HEK293 (cell line): ENCODE data around the gene LDLRAD4.

ENCODE experiments used
- CTCF ChIA-PET: fragments of 350-600 bp; formaldehyde crosslinking; extraction: SDS; loops from one replicate; lab custom pipeline; 2021; ENCODE audit warnings: antibody characterized with exemption; lab: Yijun Ruan, JAX
- POLR2A ChIA-PET: fragments of 300-600 bp; formaldehyde crosslinking; extraction: SDS; loops from one replicate; lab custom pipeline; 2020; ENCODE audit warnings: antibody characterized with exemption, inconsistent platforms; lab: Yijun Ruan, JAX
- H3K27ac ChIP-seq: fragments of 200-500 bp; sonication (Bioruptor generic); 2 replicates; pipeline ENCODE4 v1.5.1; 2014; ENCODE audit warnings: low read depth, low read length, control low read depth, inconsistent platforms; ENCODE audit errors: extremely low read depth
- H3K36me3 ChIP-seq, 2 experiments: fragments of 200-500 bp in 1 of 2; sonication (Bioruptor generic) in 1 of 2; 1 replicate in 1 of 2; 2 replicates in 1 of 2; pipeline ENCODE4 v1.5.1; 2014 to 2017; ENCODE audit warnings: inconsistent platforms in 2 of 2, low read length in 2 of 2; ENCODE audit not compliant: control insufficient read depth in 2 of 2, insufficient read depth in 1 of 2
- H3K4me1 ChIP-seq: fragments of 200-500 bp; sonication (Bioruptor generic); 2 replicates; pipeline ENCODE4 v1.5.1; 2014; ENCODE audit warnings: mild to moderate bottlenecking, low read length, inconsistent platforms; ENCODE audit not compliant: control insufficient read depth, insufficient read depth
- H3K4me3 ChIP-seq: 2 replicates; pipeline ENCODE4 v1.5.1; 2011; ENCODE audit warnings: low read depth, mild to moderate bottlenecking, control low read depth, low read length, moderate library complexity
- H3K9me3 ChIP-seq: fragments of 200-500 bp; sonication (Bioruptor generic); 2 replicates; pipeline ENCODE4 v1.5.1; 2014; ENCODE audit warnings: low read depth, low read length, inconsistent platforms; ENCODE audit not compliant: control insufficient read depth, insufficient read depth
- KLF16 ChIP-seq: fragments of 450-650 bp; formaldehyde crosslinking; IDR thresholded peaks from 2 replicates; pipeline ENCODE4 v1.5.1; 2017; ENCODE audit warnings: missing biosample characterization, missing genetic modification characterization
- OVOL3 ChIP-seq: fragments of 450-650 bp; formaldehyde crosslinking; IDR thresholded peaks from 2 replicates; pipeline ENCODE4 v1.5.1; 2016; ENCODE audit warnings: missing biosample characterization, missing genetic modification characterization
- PRDM10 ChIP-seq: fragments of 450-650 bp; formaldehyde crosslinking; IDR thresholded peaks from 2 replicates; pipeline ENCODE4 v1.5.1; 2016; ENCODE audit warnings: missing biosample characterization, missing genetic modification characterization
- ZBTB7A ChIP-seq: fragments of 450-650 bp; formaldehyde crosslinking; IDR thresholded peaks from 2 replicates; pipeline ENCODE4 v1.5.1; 2016; ENCODE audit warnings: low read depth, missing biosample characterization, missing genetic modification characterization
- ZFP41 ChIP-seq: fragments of 450-650 bp; formaldehyde crosslinking; IDR thresholded peaks from 2 replicates; pipeline ENCODE4 v1.5.1; 2016; ENCODE audit warnings: missing biosample characterization, missing genetic modification characterization, borderline replicate concordance
- ZNF112 ChIP-seq: fragments of 450-650 bp; formaldehyde crosslinking; IDR thresholded peaks from 2 replicates; pipeline ENCODE4 v1.5.0; 2017; ENCODE audit warnings: missing biosample characterization, missing genetic modification characterization
- ZNF140 ChIP-seq: fragments of 450-650 bp; formaldehyde crosslinking; IDR thresholded peaks from 2 replicates; pipeline ENCODE4 v1.5.1; 2016; ENCODE audit warnings: missing biosample characterization, missing genetic modification characterization
- ZNF16 ChIP-seq: fragments of 450-650 bp; formaldehyde crosslinking; IDR thresholded peaks from 2 replicates; pipeline ENCODE4 v1.5.1; 2016; ENCODE audit warnings: low read depth, missing biosample characterization, missing genetic modification characterization
- ZNF174 ChIP-seq: fragments of 450-650 bp; formaldehyde crosslinking; IDR thresholded peaks from 2 replicates; pipeline ENCODE4 v1.5.0; 2017; ENCODE audit warnings: missing biosample characterization, mild to moderate bottlenecking, missing genetic modification characterization
- ZNF24 ChIP-seq: fragments of 450-650 bp; formaldehyde crosslinking; IDR thresholded peaks from 2 replicates; pipeline ENCODE4 v1.5.1; 2016; ENCODE audit warnings: missing biosample characterization, missing genetic modification characterization
- ZNF324 ChIP-seq: fragments of 450-650 bp; formaldehyde crosslinking; IDR thresholded peaks from 2 replicates; pipeline ENCODE4 v1.5.1; 2016; ENCODE audit warnings: missing biosample characterization, missing genetic modification characterization
- ZNF48 ChIP-seq: fragments of 450-650 bp; formaldehyde crosslinking; IDR thresholded peaks from 2 replicates; pipeline ENCODE4 v1.5.1; 2016; ENCODE audit warnings: missing biosample characterization, missing genetic modification characterization
- ZNF510 ChIP-seq: fragments of 450-650 bp; formaldehyde crosslinking; IDR thresholded peaks from 2 replicates; pipeline ENCODE4 v1.5.1; 2018; ENCODE audit warnings: mild to moderate bottlenecking, missing genetic modification characterization, missing biosample characterization; ENCODE audit not compliant: insufficient replicate concordance
- ZNF560 ChIP-seq: fragments of 450-650 bp; formaldehyde crosslinking; IDR thresholded peaks from 2 replicates; pipeline ENCODE4 v1.5.1; 2017; ENCODE audit warnings: missing biosample characterization, missing genetic modification characterization, borderline replicate concordance
- ZNF596 ChIP-seq: fragments of 450-650 bp; IDR thresholded peaks from 2 replicates; pipeline ENCODE4 v1.5.0; 2018; ENCODE audit warnings: missing biosample characterization, mild to moderate bottlenecking, missing genetic modification characterization, moderate library complexity
- ZNF776 ChIP-seq: fragments of 450-650 bp; formaldehyde crosslinking; IDR thresholded peaks from 2 replicates; pipeline ENCODE4 v1.5.0; 2017; ENCODE audit warnings: missing biosample characterization, missing genetic modification characterization, borderline replicate concordance
- ZXDB ChIP-seq: fragments of 450-650 bp; formaldehyde crosslinking; IDR thresholded peaks from 2 replicates; pipeline ENCODE4 v1.5.1; 2016; ENCODE audit warnings: missing biosample characterization, missing genetic modification characterization
- TF ChIP-seq, protein P1 (sequence below): fragments of 450-650 bp; formaldehyde crosslinking; conservative IDR thresholded peaks from 2 replicates; pipeline ENCODE4 v1.5.1; 2016; ENCODE audit warnings: low read depth, missing biosample characterization, missing genetic modification characterization
- TF ChIP-seq, protein P2 (sequence below): fragments of 450-650 bp; formaldehyde crosslinking; IDR thresholded peaks from 2 replicates; pipeline ENCODE4 v1.5.1; 2017; ENCODE audit warnings: missing biosample characterization, missing genetic modification characterization
- TF ChIP-seq, protein P3 (sequence below): fragments of 450-650 bp; formaldehyde crosslinking; IDR thresholded peaks from 2 replicates; pipeline ENCODE4 v1.5.1; 2016; ENCODE audit warnings: missing biosample characterization, missing genetic modification characterization
- TF ChIP-seq, protein P4 (sequence below): fragments of 450-650 bp; formaldehyde crosslinking; IDR thresholded peaks from 2 replicates; pipeline ENCODE4 v1.5.1; 2017; ENCODE audit warnings: missing biosample characterization, missing genetic modification characterization

Gene LDLRAD4

GRCh38 chr18:13531681-13532325 is 313.2 kb downstream of the LDLRAD4 start (continued):
- TF ChIP-seq, protein P1, sequence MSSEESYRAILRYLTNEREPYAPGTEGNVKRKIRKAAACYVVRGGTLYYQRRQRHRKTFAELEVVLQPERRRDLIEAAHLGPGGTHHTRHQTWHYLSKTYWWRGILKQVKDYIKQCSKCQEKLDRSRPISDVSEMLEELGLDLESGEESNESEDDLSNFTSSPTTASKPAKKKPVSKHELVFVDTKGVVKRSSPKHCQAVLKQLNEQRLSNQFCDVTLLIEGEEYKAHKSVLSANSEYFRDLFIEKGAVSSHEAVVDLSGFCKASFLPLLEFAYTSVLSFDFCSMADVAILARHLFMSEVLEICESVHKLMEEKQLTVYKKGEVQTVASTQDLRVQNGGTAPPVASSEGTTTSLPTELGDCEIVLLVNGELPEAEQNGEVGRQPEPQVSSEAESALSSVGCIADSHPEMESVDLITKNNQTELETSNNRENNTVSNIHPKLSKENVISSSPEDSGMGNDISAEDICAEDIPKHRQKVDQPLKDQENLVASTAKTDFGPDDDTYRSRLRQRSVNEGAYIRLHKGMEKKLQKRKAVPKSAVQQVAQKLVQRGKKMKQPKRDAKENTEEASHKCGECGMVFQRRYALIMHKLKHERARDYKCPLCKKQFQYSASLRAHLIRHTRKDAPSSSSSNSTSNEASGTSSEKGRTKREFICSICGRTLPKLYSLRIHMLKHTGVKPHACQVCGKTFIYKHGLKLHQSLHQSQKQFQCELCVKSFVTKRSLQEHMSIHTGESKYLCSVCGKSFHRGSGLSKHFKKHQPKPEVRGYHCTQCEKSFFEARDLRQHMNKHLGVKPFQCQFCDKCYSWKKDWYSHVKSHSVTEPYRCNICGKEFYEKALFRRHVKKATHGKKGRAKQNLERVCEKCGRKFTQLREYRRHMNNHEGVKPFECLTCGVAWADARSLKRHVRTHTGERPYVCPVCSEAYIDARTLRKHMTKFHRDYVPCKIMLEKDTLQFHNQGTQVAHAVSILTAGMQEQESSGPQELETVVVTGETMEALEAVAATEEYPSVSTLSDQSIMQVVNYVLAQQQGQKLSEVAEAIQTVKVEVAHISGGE (tag by site-specific recombination), result no peak
- TF ChIP-seq ZNF560 (no peak), ZNF324 (tag by site-specific recombination) (no peak), OVOL3 (no peak), ZNF776 (tag by site-specific recombination) (no peak)
- TF ChIP-seq, all 188 proteins: peak for 0

DNA sequence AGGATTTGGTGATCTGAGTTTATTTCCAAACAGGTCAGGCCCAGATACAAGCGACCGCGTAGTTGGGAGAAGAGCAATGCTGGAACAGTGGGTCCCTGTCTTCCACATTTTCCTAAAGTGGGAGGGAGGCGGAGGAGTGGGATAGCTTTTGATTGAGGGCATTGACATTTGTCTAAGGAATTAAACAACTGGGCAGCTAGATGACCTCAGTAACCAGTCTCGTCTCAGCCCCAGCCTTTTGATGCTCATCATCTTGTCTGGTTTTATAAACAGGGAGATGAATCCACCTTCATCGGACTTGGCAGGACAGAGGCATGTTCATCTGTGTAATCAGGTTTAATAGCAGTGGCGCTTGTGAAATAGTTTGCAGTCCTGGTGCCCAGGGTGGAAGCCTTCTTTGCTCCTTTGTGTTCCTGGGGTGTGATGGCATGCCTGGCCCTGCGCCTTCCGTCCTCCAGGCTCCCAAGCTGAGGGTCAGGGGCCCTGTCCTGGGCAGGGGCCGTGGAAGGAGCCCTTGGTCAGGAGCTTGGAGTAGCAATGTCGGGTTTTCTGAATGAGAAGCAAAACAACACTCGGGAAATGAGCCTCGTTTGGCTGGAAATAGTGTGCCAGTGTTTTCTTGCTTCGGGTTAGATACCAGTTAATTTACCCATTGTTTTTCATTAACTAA is 314.0 kb downstream of the LDLRAD4 start:
- Histone ChIP-seq H3K27ac (no peak overlapping the region), H3K4me1 (peaks cover 6% of the 10 kb centered on the region), H3K4me3 (no peak overlapping the region), H3K9me3 (no peaks in the 10 kb centered on the region), H3K36me3 (no peaks in the 10 kb centered on the region)
- CTCF ChIA-PET, result no interaction called here
- TF ChIP-seq ZNF510, result no peak
- TF ChIP-seq ZNF596, result no peak
- no peak for TF ChIP-seq ZNF48 (tag by site-specific recombination)
- TF ChIP-seq ZNF140 (tag by site-specific recombination), result no peak
- POLR2A ChIA-PET, result no interaction called here

DNA sequence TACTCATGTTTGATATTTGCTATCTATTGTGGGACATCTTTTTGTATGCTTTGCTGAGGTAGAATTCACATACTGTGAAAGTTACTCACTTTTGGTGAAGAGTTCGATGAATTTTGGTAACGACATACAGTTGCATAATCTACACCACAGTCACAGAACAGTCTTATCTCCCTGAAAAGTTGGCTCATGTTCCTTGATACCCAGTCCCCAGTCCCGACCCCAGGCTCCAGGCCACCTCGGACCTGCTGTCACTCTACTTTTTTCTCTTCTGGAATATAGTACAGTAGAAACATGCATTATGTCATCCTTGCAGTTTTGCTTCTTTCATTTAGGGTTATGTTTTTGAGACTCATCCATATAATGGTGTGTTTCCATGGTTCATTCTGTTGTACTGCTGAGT is 316.1 kb downstream of the LDLRAD4 start:
- H3K27ac ChIP-seq, result no peak overlapping the region
- no peak overlapping the region for H3K4me3 ChIP-seq
- peaks cover 19% of the 10 kb centered on the region for H3K4me1 ChIP-seq
- CTCF ChIA-PET, result no interaction called here
- POLR2A ChIA-PET, result no interaction called here
- H3K36me3 ChIP-seq, result no peaks in the 10 kb centered on the region
- no peaks in the 10 kb centered on the region for H3K9me3 ChIP-seq
- TF ChIP-seq ZNF174 (tag by site-specific recombination) (no peak), KLF16 (tag by site-specific recombination) (no peak), ZXDB (tag by site-specific recombination) (no peak), ZFP41 (no peak), PRDM10 (tag by site-specific recombination) (no peak), ZBTB7A (tag by site-specific recombination) (no peak), ZNF112 (tag by site-specific recombination) (no peak), ZNF16 (no peak), ZNF24 (tag by site-specific recombination) (no peak)
- TF ChIP-seq, protein P2, sequence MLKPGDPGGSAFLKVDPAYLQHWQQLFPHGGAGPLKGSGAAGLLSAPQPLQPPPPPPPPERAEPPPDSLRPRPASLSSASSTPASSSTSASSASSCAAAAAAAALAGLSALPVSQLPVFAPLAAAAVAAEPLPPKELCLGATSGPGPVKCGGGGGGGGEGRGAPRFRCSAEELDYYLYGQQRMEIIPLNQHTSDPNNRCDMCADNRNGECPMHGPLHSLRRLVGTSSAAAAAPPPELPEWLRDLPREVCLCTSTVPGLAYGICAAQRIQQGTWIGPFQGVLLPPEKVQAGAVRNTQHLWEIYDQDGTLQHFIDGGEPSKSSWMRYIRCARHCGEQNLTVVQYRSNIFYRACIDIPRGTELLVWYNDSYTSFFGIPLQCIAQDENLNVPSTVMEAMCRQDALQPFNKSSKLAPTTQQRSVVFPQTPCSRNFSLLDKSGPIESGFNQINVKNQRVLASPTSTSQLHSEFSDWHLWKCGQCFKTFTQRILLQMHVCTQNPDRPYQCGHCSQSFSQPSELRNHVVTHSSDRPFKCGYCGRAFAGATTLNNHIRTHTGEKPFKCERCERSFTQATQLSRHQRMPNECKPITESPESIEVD, result no peak
- TF ChIP-seq, protein P3, sequence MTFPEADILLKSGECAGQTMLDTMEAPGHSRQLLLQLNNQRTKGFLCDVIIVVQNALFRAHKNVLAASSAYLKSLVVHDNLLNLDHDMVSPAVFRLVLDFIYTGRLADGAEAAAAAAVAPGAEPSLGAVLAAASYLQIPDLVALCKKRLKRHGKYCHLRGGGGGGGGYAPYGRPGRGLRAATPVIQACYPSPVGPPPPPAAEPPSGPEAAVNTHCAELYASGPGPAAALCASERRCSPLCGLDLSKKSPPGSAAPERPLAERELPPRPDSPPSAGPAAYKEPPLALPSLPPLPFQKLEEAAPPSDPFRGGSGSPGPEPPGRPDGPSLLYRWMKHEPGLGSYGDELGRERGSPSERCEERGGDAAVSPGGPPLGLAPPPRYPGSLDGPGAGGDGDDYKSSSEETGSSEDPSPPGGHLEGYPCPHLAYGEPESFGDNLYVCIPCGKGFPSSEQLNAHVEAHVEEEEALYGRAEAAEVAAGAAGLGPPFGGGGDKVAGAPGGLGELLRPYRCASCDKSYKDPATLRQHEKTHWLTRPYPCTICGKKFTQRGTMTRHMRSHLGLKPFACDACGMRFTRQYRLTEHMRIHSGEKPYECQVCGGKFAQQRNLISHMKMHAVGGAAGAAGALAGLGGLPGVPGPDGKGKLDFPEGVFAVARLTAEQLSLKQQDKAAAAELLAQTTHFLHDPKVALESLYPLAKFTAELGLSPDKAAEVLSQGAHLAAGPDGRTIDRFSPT (tag by site-specific recombination), result no peak
- TF ChIP-seq, protein P4, sequence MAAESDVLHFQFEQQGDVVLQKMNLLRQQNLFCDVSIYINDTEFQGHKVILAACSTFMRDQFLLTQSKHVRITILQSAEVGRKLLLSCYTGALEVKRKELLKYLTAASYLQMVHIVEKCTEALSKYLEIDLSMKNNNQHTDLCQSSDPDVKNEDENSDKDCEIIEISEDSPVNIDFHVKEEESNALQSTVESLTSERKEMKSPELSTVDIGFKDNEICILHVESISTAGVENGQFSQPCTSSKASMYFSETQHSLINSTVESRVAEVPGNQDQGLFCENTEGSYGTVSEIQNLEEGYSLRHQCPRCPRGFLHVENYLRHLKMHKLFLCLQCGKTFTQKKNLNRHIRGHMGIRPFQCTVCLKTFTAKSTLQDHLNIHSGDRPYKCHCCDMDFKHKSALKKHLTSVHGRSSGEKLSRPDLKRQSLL (tag by site-specific recombination), result no peak
